ENCODE measurements around the gene PCNX3. TPM values are rescaled to one million over a fixed set of nuclear protein-coding genes. Genes with fewer than 3 reads are reported as not detected.

Gene PCNX3
- polyA plus RNA-seq, 1 donor (not counting 4 experiments of a cell fraction or from before 2014, with no cell fraction given): 6.1 TPM

GRCh38 chr11:65624931-65625627, 9.5 kb downstream of the PCNX3 start:
- H3K79me2 ChIP-seq (ENCODE audit: control insufficient read depth, insufficient read depth, low read length): peaks cover 6% of the 10 kb centered on the region
- no peak for TF ChIP-seq CTCF (optimal IDR thresholded peaks at IDR 0.05 in 1 of 3, IDR thresholded peaks at IDR 0.05 in 1 of 3, conservative IDR thresholded peaks at IDR 0.05 in 1 of 3; ENCODE audit: extremely low read depth in 1 of 3, insufficient read depth in 2 of 3, low read length in 3 of 3)
- no peak for TF ChIP-seq EZH2 (IDR thresholded peaks at IDR 0.05; ENCODE audit: low read length)
- H3K9me3 ChIP-seq (ENCODE audit: control insufficient read depth, low read depth, low read length): no peaks in the 10 kb centered on the region
- peaks cover 2% of the 10 kb centered on the region for H4K20me1 ChIP-seq (ENCODE audit: control insufficient read depth, extremely low read depth, insufficient read depth, low read length)
- no peaks in the 10 kb centered on the region for H3K4me1 ChIP-seq (ENCODE audit: control insufficient read depth, extremely low read depth, insufficient read depth, low read length)
- DNase-seq (ENCODE audit: low read depth, low spot score) (no peak), FAIRE-seq (no peak)
- no peak overlapping the region for H2AFZ ChIP-seq (ENCODE audit: control insufficient read depth, low read length)
- dilution Hi-C loops (cut with MboI; ENCODE audit: extremely low pct_ligation_motif_present, low sequenced_read_pairs): no loop called here
- no peak overlapping the region for H3K4me2 ChIP-seq (ENCODE audit: control insufficient read depth, extremely low read depth, insufficient read depth, low read depth, low read length)
- no peak overlapping the region for H3K27ac ChIP-seq (ENCODE audit: control insufficient read depth, insufficient read depth, low read length)
- no peaks in the 10 kb centered on the region for H3K27me3 ChIP-seq (ENCODE audit: control insufficient read depth, extremely low read depth, insufficient read depth, low read length)
- no peak overlapping the region for H3K4me3 ChIP-seq (ENCODE audit: control insufficient read depth in 2 of 3, extremely low read depth in 1 of 3, insufficient read depth in 2 of 3, low read depth in 1 of 3, low read length in 3 of 3)
- H3K9me1 ChIP-seq (ENCODE audit: control insufficient read depth, extremely low read depth, insufficient read depth, low read length): no peaks in the 10 kb centered on the region
- H3K9ac ChIP-seq (ENCODE audit: control insufficient read depth, extremely low read depth, insufficient read depth, low read length): no peak overlapping the region
- H3K36me3 ChIP-seq (ENCODE audit: control insufficient read depth in 2 of 2, extremely low read depth in 1 of 2, insufficient read depth in 2 of 2, low read length in 2 of 2): peaks cover 53 to 59% of the 10 kb centered on the region in 2 experiments

DNA sequence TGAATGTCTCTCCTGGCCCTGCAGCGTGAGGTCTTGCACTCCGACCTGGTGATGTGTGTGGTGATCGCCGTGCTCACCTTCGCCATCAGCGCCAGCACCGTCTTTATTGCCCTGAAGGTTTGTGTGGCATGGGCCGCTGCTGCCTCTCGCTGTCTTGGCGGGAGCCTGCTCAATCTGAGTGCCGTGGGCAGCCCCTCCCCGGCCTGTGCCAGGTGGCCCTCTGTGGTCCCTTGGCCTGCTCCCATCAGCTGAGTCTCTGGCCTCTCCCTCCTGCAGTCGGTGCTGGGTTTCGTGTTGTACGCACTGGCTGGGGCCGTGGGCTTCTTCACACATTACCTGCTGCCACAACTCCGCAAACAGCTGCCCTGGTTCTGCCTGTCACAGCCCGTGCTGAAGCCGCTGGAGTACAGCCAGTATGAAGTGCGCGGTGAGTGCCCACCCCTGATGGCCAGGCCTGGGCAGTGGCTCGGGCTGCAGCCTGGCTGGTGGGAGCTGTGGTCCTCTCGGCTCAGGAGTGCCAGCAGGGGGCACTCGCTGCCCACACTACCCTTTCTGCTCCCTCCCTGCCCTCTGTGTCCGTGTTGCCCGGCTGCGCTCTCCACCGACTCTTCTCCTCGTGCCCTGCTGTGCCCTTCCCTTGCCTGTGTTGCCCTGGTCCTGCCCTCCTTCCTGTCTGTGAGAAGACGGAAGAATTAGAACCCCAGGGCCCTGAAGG, 10.2 kb downstream of the PCNX3 start:
- TF ChIP-seq EZH2 (IDR thresholded peaks at IDR 0.05; ENCODE audit: low read length) (no peak), CTCF (optimal IDR thresholded peaks at IDR 0.05 in 1 of 3, IDR thresholded peaks at IDR 0.05 in 1 of 3, conservative IDR thresholded peaks at IDR 0.05 in 1 of 3; ENCODE audit: extremely low read depth in 1 of 3, insufficient read depth in 2 of 3, low read length in 3 of 3) (peak; percentile 17 to 71 (median 22))
- Histone ChIP-seq H3K9me1 (ENCODE audit: control insufficient read depth, extremely low read depth, insufficient read depth, low read length) (no peaks in the 10 kb centered on the region), H3K4me3 (ENCODE audit: control insufficient read depth in 2 of 3, extremely low read depth in 1 of 3, insufficient read depth in 2 of 3, low read depth in 1 of 3, low read length in 3 of 3) (no peak overlapping the region), H3K4me1 (ENCODE audit: control insufficient read depth, extremely low read depth, insufficient read depth, low read length) (no peaks in the 10 kb centered on the region), H3K36me3 (ENCODE audit: control insufficient read depth in 2 of 2, extremely low read depth in 1 of 2, insufficient read depth in 2 of 2, low read length in 2 of 2) (peaks cover 55 to 58% of the 10 kb centered on the region in 2 experiments), H2AFZ (ENCODE audit: control insufficient read depth, low read length) (no peak overlapping the region), H3K9me3 (ENCODE audit: control insufficient read depth, low read depth, low read length) (no peaks in the 10 kb centered on the region), H3K9ac (ENCODE audit: control insufficient read depth, extremely low read depth, insufficient read depth, low read length) (no peak overlapping the region), H4K20me1 (ENCODE audit: control insufficient read depth, extremely low read depth, insufficient read depth, low read length) (peaks cover 2% of the 10 kb centered on the region), H3K27me3 (ENCODE audit: control insufficient read depth, extremely low read depth, insufficient read depth, low read length) (no peaks in the 10 kb centered on the region), H3K79me2 (ENCODE audit: control insufficient read depth, insufficient read depth, low read length) (peaks cover 1% of the 10 kb centered on the region), H3K4me2 (ENCODE audit: control insufficient read depth, extremely low read depth, insufficient read depth, low read depth, low read length) (no peak overlapping the region), H3K27ac (ENCODE audit: control insufficient read depth, insufficient read depth, low read length) (no peak overlapping the region)
- FAIRE-seq: no peak
- dilution Hi-C loops (cut with MboI; ENCODE audit: extremely low pct_ligation_motif_present, low sequenced_read_pairs): no loop called here
- no peak for DNase-seq (ENCODE audit: low read depth, low spot score)
